Prostate gland (tissue), 2 donors: ENCODE results near the gene CLEC3B.

ENCODE experiments used
- POLR2AphosphoS5 ChIP-seq: sonication (generic); formaldehyde crosslinking; IDR thresholded peaks from one replicate; pipeline ENCODE4 v1.6.1; 2017; ENCODE audit warnings: antibody characterized with exemption
- TF ChIP-seq, protein P1 (sequence below), 4 experiments: fragments of 200-600 bp in 2 of 4; fragments of 450-650 bp in 2 of 4; sonication (generic) in 2 of 4; IDR thresholded peaks; 1 replicate in 3 of 4; 2 replicates in 1 of 4; pipeline ENCODE4 v1.5.1; 2016 to 2019; ENCODE audit warnings: antibody characterized with exemption in 4 of 4, mild to moderate bottlenecking in 2 of 4, moderate library complexity in 2 of 4

DNA sequence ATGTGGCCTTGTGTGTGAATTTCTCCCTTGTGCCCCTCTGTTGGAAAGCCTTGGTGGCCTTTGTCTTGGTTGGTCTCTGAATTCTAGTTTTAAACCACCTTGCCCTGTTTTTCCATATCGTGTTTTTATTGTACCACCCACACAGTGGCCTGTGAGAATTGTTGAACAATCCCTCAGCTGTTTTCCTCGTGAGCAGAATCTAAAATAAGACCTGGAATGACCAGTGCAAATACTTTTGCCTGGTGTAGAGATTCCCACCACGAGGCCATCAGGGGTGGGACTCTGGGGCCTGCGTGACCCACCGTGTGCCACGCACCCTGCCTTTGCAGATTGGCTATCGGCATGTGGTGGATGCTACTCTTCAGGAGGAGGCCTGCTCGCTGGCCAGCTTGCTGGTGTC, 19.0 kb upstream of the CLEC3B start:
- TF ChIP-seq POLR2AphosphoS5: no peak
- TF ChIP-seq, protein P1, sequence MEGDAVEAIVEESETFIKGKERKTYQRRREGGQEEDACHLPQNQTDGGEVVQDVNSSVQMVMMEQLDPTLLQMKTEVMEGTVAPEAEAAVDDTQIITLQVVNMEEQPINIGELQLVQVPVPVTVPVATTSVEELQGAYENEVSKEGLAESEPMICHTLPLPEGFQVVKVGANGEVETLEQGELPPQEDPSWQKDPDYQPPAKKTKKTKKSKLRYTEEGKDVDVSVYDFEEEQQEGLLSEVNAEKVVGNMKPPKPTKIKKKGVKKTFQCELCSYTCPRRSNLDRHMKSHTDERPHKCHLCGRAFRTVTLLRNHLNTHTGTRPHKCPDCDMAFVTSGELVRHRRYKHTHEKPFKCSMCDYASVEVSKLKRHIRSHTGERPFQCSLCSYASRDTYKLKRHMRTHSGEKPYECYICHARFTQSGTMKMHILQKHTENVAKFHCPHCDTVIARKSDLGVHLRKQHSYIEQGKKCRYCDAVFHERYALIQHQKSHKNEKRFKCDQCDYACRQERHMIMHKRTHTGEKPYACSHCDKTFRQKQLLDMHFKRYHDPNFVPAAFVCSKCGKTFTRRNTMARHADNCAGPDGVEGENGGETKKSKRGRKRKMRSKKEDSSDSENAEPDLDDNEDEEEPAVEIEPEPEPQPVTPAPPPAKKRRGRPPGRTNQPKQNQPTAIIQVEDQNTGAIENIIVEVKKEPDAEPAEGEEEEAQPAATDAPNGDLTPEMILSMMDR (IDR thresholded peaks at IDR 0.05): no peak
